DOHH2 (cell line): ENCODE results near the gene SHISA6.

Experiments used
- H3F3A ChIP-seq: fragments of 200-600 bp; sonication (generic), shearing (Covaris generic); 2 replicates; pipeline ENCODE4 v1.6.0; 2016; ENCODE audit warnings: antibody characterized with exemption, mild to moderate bottlenecking; ENCODE audit not compliant: control insufficient read depth, insufficient read depth
- H3K27ac ChIP-seq: fragments of 200-600 bp; sonication (generic); 2 replicates; pipeline ENCODE4 v1.5.1; 2014; ENCODE audit warnings: low read depth, mild to moderate bottlenecking, low read length, moderate library complexity
- H3K27me3 ChIP-seq: fragments of 200-600 bp; sonication (generic); 2 replicates; pipeline ENCODE4 v1.6.1; 2014; ENCODE audit warnings: mild to moderate bottlenecking, low read length, mixed read lengths; ENCODE audit not compliant: control insufficient read depth
- H3K36me3 ChIP-seq: fragments of 200-600 bp; sonication (generic); 2 replicates; pipeline ENCODE4 v1.6.1; 2014; ENCODE audit warnings: mild to moderate bottlenecking, low read length, moderate library complexity, mixed read lengths; ENCODE audit not compliant: control insufficient read depth
- H3K4me1 ChIP-seq: fragments of 200-600 bp; sonication (generic); 2 replicates; pipeline ENCODE4 v1.6.1; 2014; ENCODE audit warnings: mild to moderate bottlenecking, low read length, mixed read lengths; ENCODE audit not compliant: control insufficient read depth
- H3K4me2 ChIP-seq: fragments of 200-600 bp; sonication (generic); 2 replicates; pipeline ENCODE4 v1.6.0; 2014; ENCODE audit warnings: mild to moderate bottlenecking, low read length, moderate library complexity
- H3K4me3 ChIP-seq: fragments of 200-600 bp; sonication (generic); 2 replicates; pipeline ENCODE4 v1.5.1; 2014; ENCODE audit warnings: mild to moderate bottlenecking, low read length, mixed read lengths
- H3K79me2 ChIP-seq: fragments of 200-600 bp; sonication (generic); 2 replicates; pipeline ENCODE4 v1.6.1; 2014; ENCODE audit warnings: mild to moderate bottlenecking, low read length, mixed read lengths; ENCODE audit not compliant: control insufficient read depth
- H3K9me2 ChIP-seq: fragments of 200-600 bp; sonication (generic); replicated peaks from 2 replicates; pipeline ENCODE4 v1.6.1; 2014; ENCODE audit warnings: mild to moderate bottlenecking, low read length, mixed read lengths; ENCODE audit not compliant: control insufficient read depth
- H3K9me3 ChIP-seq: fragments of 200-600 bp; sonication (generic); 2 replicates; pipeline ENCODE4 v1.6.1; 2014; ENCODE audit warnings: antibody characterized with exemption, low read length, mixed read lengths; ENCODE audit not compliant: control insufficient read depth, insufficient read depth
- H4K20me1 ChIP-seq: fragments of 200-600 bp; sonication (generic); 2 replicates; pipeline ENCODE4 v1.6.0; 2014; ENCODE audit warnings: low read depth, mild to moderate bottlenecking, antibody characterized with exemption, low read length, moderate library complexity; ENCODE audit not compliant: control insufficient read depth, insufficient read depth
- CTCF ChIP-seq: fragments of 200-600 bp; sonication (generic); IDR thresholded peaks from one replicate; pipeline ENCODE4 v1.5.1; 2014; ENCODE audit warnings: antibody characterized with exemption, mild to moderate bottlenecking, low read depth, low read length; ENCODE audit not compliant: poor library complexity, severe bottlenecking
- EZH2phosphoT487 ChIP-seq: fragments of 200-600 bp; sonication (generic); IDR thresholded peaks from 2 replicates; pipeline ENCODE4 v1.6.1; 2017; ENCODE audit warnings: borderline replicate concordance, mild to moderate bottlenecking, antibody characterized with exemption, low read length, moderate library complexity, mixed read lengths

SHISA6 gene

GRCh38 chr17:11486868-11487310, 245.9 kb downstream of the SHISA6 start:
- no peak for TF ChIP-seq EZH2phosphoT487
- TF ChIP-seq CTCF: no peak
- no peak overlapping the region for H3K27ac ChIP-seq

GRCh38 chr17:11487469-11487868, 246.5 kb downstream of the SHISA6 start:
- H3K9me2 ChIP-seq: no peaks in the 10 kb centered on the region
- H3K79me2 ChIP-seq: no peaks in the 10 kb centered on the region
- H3K9me3 ChIP-seq: no peaks in the 10 kb centered on the region
- H3F3A ChIP-seq: no peaks in the 10 kb centered on the region
- TF ChIP-seq EZH2phosphoT487: no peak
- TF ChIP-seq CTCF: no peak
- H3K4me1 ChIP-seq: no peaks in the 10 kb centered on the region
- H3K36me3 ChIP-seq: no peaks in the 10 kb centered on the region
- no peaks in the 10 kb centered on the region for H4K20me1 ChIP-seq
- H3K4me2 ChIP-seq: no peak overlapping the region
- no peak overlapping the region for H3K4me3 ChIP-seq
- H3K27ac ChIP-seq: no peak overlapping the region
- H3K27me3 ChIP-seq: no peaks in the 10 kb centered on the region

More at GRCh38 chr17:11486868-11487310, 245.9 kb downstream of the SHISA6 start:
- no peaks in the 10 kb centered on the region for H3K36me3 ChIP-seq
- H3K4me1 ChIP-seq: no peaks in the 10 kb centered on the region
- no peaks in the 10 kb centered on the region for H3K9me2 ChIP-seq
- H3K79me2 ChIP-seq: no peaks in the 10 kb centered on the region
- H3K27me3 ChIP-seq: no peaks in the 10 kb centered on the region
- no peak overlapping the region for H3K4me3 ChIP-seq
- H3K4me2 ChIP-seq: no peak overlapping the region
- no peaks in the 10 kb centered on the region for H3K9me3 ChIP-seq
- no peaks in the 10 kb centered on the region for H3F3A ChIP-seq
- H4K20me1 ChIP-seq: no peaks in the 10 kb centered on the region

DNA sequence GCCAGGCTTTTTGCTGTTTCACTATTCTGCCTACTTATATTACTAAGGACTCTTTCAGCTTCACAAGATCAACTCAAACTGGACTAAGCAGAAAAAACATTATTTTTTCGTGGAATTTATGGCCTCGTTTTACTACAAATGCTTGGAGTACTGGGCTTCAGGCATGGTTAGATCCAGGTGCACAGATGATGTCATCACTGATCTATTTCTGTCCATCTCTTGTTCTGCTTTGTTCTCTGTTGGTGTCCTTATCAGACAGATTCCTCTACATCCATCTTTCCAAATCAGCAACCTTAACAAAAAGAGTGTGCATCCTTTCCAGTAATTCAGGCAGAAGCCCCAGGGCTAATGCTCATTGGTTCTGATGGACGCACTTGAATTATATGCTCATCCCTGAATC, 247.4 kb downstream of the SHISA6 start:
- Histone ChIP-seq H3K27ac (no peak overlapping the region), H3K4me2 (no peak overlapping the region), H3K9me3 (no peaks in the 10 kb centered on the region), H3K27me3 (no peaks in the 10 kb centered on the region), H3K36me3 (no peaks in the 10 kb centered on the region), H3K79me2 (no peaks in the 10 kb centered on the region), H3F3A (no peaks in the 10 kb centered on the region), H3K4me1 (no peaks in the 10 kb centered on the region), H3K9me2 (no peaks in the 10 kb centered on the region), H4K20me1 (no peaks in the 10 kb centered on the region), H3K4me3 (no peak overlapping the region)
- TF ChIP-seq CTCF: no peak
- no peak for TF ChIP-seq EZH2phosphoT487
